IMR-90 (cell line): Measurements from ENCODE around the gene BDH1. TPM values are rescaled to one million over a fixed set of nuclear protein-coding genes. Genes with fewer than 3 reads are reported as not detected.

Experiments
- ATAC-seq: fragments of 200-7000 bp; cut with Tn5 transposase; 2 replicates; pipeline ENCODE4 v1.9.1; 2020; ENCODE audit warnings: low read depth, mild to moderate bottlenecking, moderate library complexity
- BruUV-seq: library from RNA; stranded (reverse); fragments of 400-500 nt; replicated peaks from 2 replicates; lab custom pipeline; 2021; lab: Mats Ljungman, UMichigan
- CTCF ChIA-PET: fragments of 300-600 bp; formaldehyde crosslinking; extraction: SDS; loops from one replicate; lab custom pipeline; 2021; ENCODE audit warnings: antibody characterized with exemption; lab: Yijun Ruan, JAX
- POLR2A ChIA-PET: fragments of 300-600 bp; sonication (Branson Sonifier 250); formaldehyde crosslinking; loops from one replicate; lab custom pipeline; 2022; ENCODE audit warnings: antibody characterized with exemption; ENCODE audit not compliant: unreplicated experiment; lab: Charles Lee
- DNase-seq: peaks from one replicate; pipeline ENCODE4 v3.0.0; 2013
- H2AFZ ChIP-seq: replicated peaks from 2 replicates; pipeline ENCODE3; 2013; ENCODE audit warnings: low read length, mild to moderate bottlenecking; ENCODE audit not compliant: poor library complexity
- H2AK5ac ChIP-seq: 2 replicates; pipeline ENCODE4 v1.6.1; 2013; ENCODE audit warnings: low read depth, low read length, inconsistent platforms
- H2AK9ac ChIP-seq: replicated peaks from 2 replicates; pipeline ENCODE3; 2013; ENCODE audit warnings: mild to moderate bottlenecking, low read depth, low read length, moderate library complexity; ENCODE audit not compliant: poor library complexity
- H2BK120ac ChIP-seq: 2 replicates; pipeline ENCODE4 v1.6.1; 2013; ENCODE audit warnings: low read depth, low read length, inconsistent platforms
- H2BK15ac ChIP-seq: 3 replicates; pipeline ENCODE4 v1.6.1; 2013; ENCODE audit warnings: low read depth, low read length, inconsistent platforms
- H2BK20ac ChIP-seq: 2 replicates; pipeline ENCODE4 v1.6.1; 2013; ENCODE audit warnings: low read depth, mild to moderate bottlenecking, inconsistent platforms, low read length, moderate library complexity
- H2BK5ac ChIP-seq: 2 replicates; pipeline ENCODE4 v1.6.1; 2013; ENCODE audit warnings: mild to moderate bottlenecking, low read depth, low read length, inconsistent platforms; ENCODE audit not compliant: poor library complexity, severe bottlenecking
- H3K14ac ChIP-seq: replicated peaks from 2 replicates; pipeline ENCODE4 v1.6.1; 2013; ENCODE audit warnings: low read depth, low read length, inconsistent platforms
- H3K18ac ChIP-seq: 2 replicates; pipeline ENCODE4 v1.6.1; 2013; ENCODE audit warnings: low read depth, low read length, control low read depth
- H3K23ac ChIP-seq: 2 replicates; pipeline ENCODE4 v1.6.1; 2013; ENCODE audit warnings: low read depth, low read length, inconsistent platforms
- H3K27ac ChIP-seq: 2 replicates; pipeline ENCODE4 v1.5.1; 2013; ENCODE audit warnings: mild to moderate bottlenecking, control low read depth, low read length; ENCODE audit not compliant: insufficient read depth
- H3K27me3 ChIP-seq: 2 replicates; pipeline ENCODE4 v1.6.1; 2013; ENCODE audit warnings: low read length; ENCODE audit not compliant: control insufficient read depth, insufficient read depth
- H3K36me3 ChIP-seq: 2 replicates; pipeline ENCODE4 v1.6.1; 2013; ENCODE audit warnings: low read length, mixed read lengths; ENCODE audit not compliant: control insufficient read depth, insufficient read depth
- H3K4ac ChIP-seq: 2 replicates; pipeline ENCODE4 v1.6.1; 2013; ENCODE audit warnings: low read depth, low read length, inconsistent platforms
- H3K4me1 ChIP-seq: 2 replicates; pipeline ENCODE4 v1.6.1; 2013; ENCODE audit warnings: low read length, mixed read lengths; ENCODE audit not compliant: control insufficient read depth, insufficient read depth
- H3K4me2 ChIP-seq: 2 replicates; pipeline ENCODE4 v1.6.1; 2013; ENCODE audit warnings: low read depth, mild to moderate bottlenecking, control low read depth, low read length, moderate library complexity
- H3K4me3 ChIP-seq: 2 replicates; pipeline ENCODE4 v1.5.1; 2013; ENCODE audit warnings: low read depth, mild to moderate bottlenecking, control low read depth, low read length, moderate library complexity; ENCODE audit not compliant: insufficient read depth
- H3K56ac ChIP-seq: 2 replicates; pipeline ENCODE4 v1.6.1; 2013; ENCODE audit warnings: low read length, inconsistent platforms; ENCODE audit not compliant: insufficient read depth; ENCODE audit errors: extremely low read depth
- H3K79me1 ChIP-seq, 2 experiments: 2 replicates each; pipeline ENCODE4 v1.6.1; 2013; ENCODE audit warnings: low read length in 2 of 2, inconsistent platforms in 1 of 2, low read depth in 1 of 2
- H3K9ac ChIP-seq: 2 replicates; pipeline ENCODE4 v1.6.1; 2013; ENCODE audit warnings: low read depth, low read length, control low read depth
- H3K9me1 ChIP-seq: 2 replicates; pipeline ENCODE4 v1.6.1; 2013; ENCODE audit warnings: low read length, inconsistent platforms; ENCODE audit not compliant: insufficient read depth
- H3K9me3 ChIP-seq: 2 replicates; pipeline ENCODE4 v1.6.1; 2013; ENCODE audit warnings: low read length; ENCODE audit not compliant: control insufficient read depth, insufficient read depth
- H4K20me1 ChIP-seq: 2 replicates; pipeline ENCODE4 v1.6.1; 2013; ENCODE audit warnings: low read length, inconsistent platforms; ENCODE audit not compliant: insufficient read depth
- H4K5ac ChIP-seq: 2 replicates; pipeline ENCODE4 v1.6.1; 2013; ENCODE audit warnings: mild to moderate bottlenecking, low read depth, low read length, control low read depth
- H4K8ac ChIP-seq, 2 experiments: 2 replicates each; pipeline ENCODE4 v1.6.1; 2013; ENCODE audit warnings: low read depth in 2 of 2, low read length in 2 of 2, control low read depth in 1 of 2, inconsistent platforms in 1 of 2
- H4K91ac ChIP-seq: 2 replicates; pipeline ENCODE4 v1.6.1; 2013; ENCODE audit warnings: low read depth, low read length, inconsistent platforms; ENCODE audit not compliant: insufficient read depth
- BHLHE40 ChIP-seq: fragments of 150-350 bp; IDR thresholded peaks from 2 replicates; pipeline ENCODE4 v1.6.1; 2016; ENCODE audit warnings: mild to moderate bottlenecking, low read depth, low read length
- CEBPB ChIP-seq: IDR thresholded peaks from 2 replicates; pipeline ENCODE4 v1.6.1; 2012; ENCODE audit warnings: low read depth, low read length, improper control_type of control experiment
- CHD1 ChIP-seq: IDR thresholded peaks from 2 replicates; pipeline ENCODE4 v1.6.1; 2012; ENCODE audit warnings: low read depth, low read length, improper control_type of control experiment
- ELK1 ChIP-seq: fragments of 150-350 bp; IDR thresholded peaks from 2 replicates; pipeline ENCODE4 v1.6.1; 2016; ENCODE audit warnings: low read depth, mild to moderate bottlenecking, low read length, moderate library complexity, borderline replicate concordance
- MAZ ChIP-seq: IDR thresholded peaks from 2 replicates; pipeline ENCODE4 v1.6.1; 2012; ENCODE audit warnings: low read depth, mild to moderate bottlenecking, low read length, improper control_type of control experiment, moderate library complexity, borderline replicate concordance
- NFE2L2 ChIP-seq: fragments of 150-350 bp; IDR thresholded peaks from 2 replicates; pipeline ENCODE4 v1.6.1; 2016; ENCODE audit warnings: low read depth, mild to moderate bottlenecking, low read length
- POLR2A ChIP-seq: IDR thresholded peaks from 2 replicates; pipeline ENCODE4 v1.6.1; 2012; ENCODE audit warnings: mild to moderate bottlenecking, low read depth, low read length
- RCOR1 ChIP-seq: IDR thresholded peaks from 2 replicates; pipeline ENCODE4 v1.6.1; 2012; ENCODE audit warnings: mild to moderate bottlenecking, low read length, improper control_type of control experiment; ENCODE audit not compliant: insufficient replicate concordance
- RFX5 ChIP-seq: IDR thresholded peaks from 2 replicates; pipeline ENCODE4 v1.8.0; 2012; ENCODE audit warnings: low read depth, mild to moderate bottlenecking, low read length, moderate library complexity
- SMC3 ChIP-seq: fragments of 150-350 bp; IDR thresholded peaks from 2 replicates; pipeline ENCODE4 v1.6.1; 2016; ENCODE audit warnings: low read depth, mild to moderate bottlenecking, antibody characterized with exemption, low read length, moderate library complexity
- USF2 ChIP-seq: fragments of 150-350 bp; IDR thresholded peaks from 2 replicates; pipeline ENCODE4 v1.6.1; 2017; ENCODE audit warnings: mild to moderate bottlenecking, antibody characterized with exemption, low read length, low read depth
- WGBS, 2 experiments: methylation state at CpG; one replicate each; pipeline versions ENCODE4 v1.1.5 to v1.1.7; 2013; ENCODE audit warnings: missing lambda C conversion rate in 2 of 2; ENCODE audit not compliant: insufficient read length in 1 of 2; ENCODE audit errors: extremely low coverage in 2 of 2; 5-methylcytosine and 5-hydroxymethylcytosine counted together
- dilution Hi-C: fragments of 300-500 bp; cut with HindIII; formaldehyde crosslinking; loops from one replicate; pipeline ENCODE4 v1.14.3; 2018; ENCODE audit warnings: low sequenced_read_pairs; ENCODE audit not compliant: unreplicated experiment
- in situ Hi-C: fragments of 300-500 bp; cut with MboI; formaldehyde crosslinking; loops from 3 replicates; pipeline ENCODE4 v1.14.3; 2019; ENCODE audit warnings: low sequenced_read_pairs, inconsistent platforms, mixed read lengths
- intact Hi-C: fragments of 100-400 bp; cut with micrococcal nuclease; formaldehyde crosslinking; loops from 2 replicates; pipeline ENCODE4 v1.10.0; 2022
- polyA plus RNA-seq, 3 experiments: library from polyadenylated mRNA; depleted of rRNA; stranded (reverse); fragments of >200 nt; gene quantifications; 2 replicates each; pipeline ENCODE4 v1.2.3, GENCODE V29; 2012; ENCODE audit warnings: low replicate concordance in 1 of 3
- total RNA-seq: library from RNA; depleted of rRNA; stranded (reverse); fragments of >200 nt; gene quantifications from 2 replicates; pipeline ENCODE4 v1.2.3, GENCODE V29; 2012

BDH1 gene
- total and polyA plus RNA-seq, 2 of the 4 experiments (the other 2 are of a cell fraction) = 2.7 to 4.4 TPM

- Histone ChIP-seq H3K4me1 (peaks cover 16% of the 10 kb centered on the region), H2BK15ac (no peak overlapping the region), H4K20me1 (no peaks in the 10 kb centered on the region), H2BK5ac (no peak overlapping the region), H3K9ac (no peak overlapping the region), H2BK120ac (no peak overlapping the region), H3K27me3 (peaks cover 3% of the 10 kb centered on the region; the same call in 1 of the 2 replicates), H3K14ac (no peak overlapping the region), H3K79me1 (no peaks in the 10 kb centered on the region), H2AK9ac (peak overlapping the region; percentile 25), H3K4me3 (no peak overlapping the region), H2AFZ (peak overlapping the region; percentile 84), H3K36me3 (no peaks in the 10 kb centered on the region), H4K5ac (no peak overlapping the region), H3K4me2 (no peak overlapping the region), H3K4ac (peak overlapping the region; percentile 59; the same call in 1 of the 2 replicates), H4K91ac (no peak overlapping the region), H3K56ac (no peak overlapping the region), H3K9me1 (peaks cover 3% of the 10 kb centered on the region; the same call in 1 of the 2 replicates), H3K18ac (no peak overlapping the region), H4K8ac (peak overlapping the region in 1 of 2 experiments; percentile 6; a peak in 2 of 4 replicates), H3K9me3 (no peaks in the 10 kb centered on the region), H2BK20ac (no peak overlapping the region), H2AK5ac (peak overlapping the region; percentile 30; the same call in 1 of the 2 replicates), H3K23ac (no peak overlapping the region), H3K27ac (no peak overlapping the region)
- intact Hi-C loops = no loop called here
- 90% methylated on average over 16 of the region's 18 CpGs; no CpG with 5 or more reads in 1 of the 2 experiments for WGBS, 2 experiments
- DNase-seq (no peak), ATAC-seq (no peak)
- dilution Hi-C loops = no loop called here
- ChIA-PET POLR2A (no interaction called here), CTCF (interaction anchor here (0.6 to 1.1 kb wide), 2 partner anchors 12 to 184 kb away, joined by 3 read pairs; no protein-coding TSS in a partner anchor)
- no TSS peak for BruUV-seq
- in situ Hi-C loops = no loop called here
- TF ChIP-seq SMC3 (no peak), RCOR1 (no peak), CEBPB (no peak), BHLHE40 (no peak), USF2 (no peak), NFE2L2 (no peak), POLR2A (no peak), RFX5 (no peak), ELK1 (no peak), MAZ (no peak), CHD1 (no peak)
Measured at GRCh38 chr3:197521277-197522182, 34.2 kb downstream of the BDH1 start.
